ENCODE results near the gene CNN3. TPM values are rescaled to one million over a fixed set of nuclear protein-coding genes. Genes with fewer than 3 reads are reported as not detected.

CNN3 gene
- total RNA-seq, 1 donor from 2014 or later = 238 TPM

GRCh38 chr1:94928293-94928939 lies 1.5 kb upstream of the CNN3 start:
- Mint-ChIP-seq H3K27ac (ENCODE audit: unreplicated experiment) (peak overlapping the region; percentile 99), H3K9me3 (ENCODE audit: unreplicated experiment) (no peaks in the 10 kb centered on the region), H3K4me3 (ENCODE audit: unreplicated experiment) (peak overlapping the region; percentile 92), H3K27me3 (ENCODE audit: unreplicated experiment) (no peaks in the 10 kb centered on the region), H3K4me1 (ENCODE audit: unreplicated experiment) (peaks cover 48% of the 10 kb centered on the region), H3K36me3 (ENCODE audit: unreplicated experiment) (peaks cover 2% of the 10 kb centered on the region)
- DNase-seq (ENCODE audit: extremely low spot score, unreplicated experiment) = no peak
- TF ChIP-seq, protein P1, sequence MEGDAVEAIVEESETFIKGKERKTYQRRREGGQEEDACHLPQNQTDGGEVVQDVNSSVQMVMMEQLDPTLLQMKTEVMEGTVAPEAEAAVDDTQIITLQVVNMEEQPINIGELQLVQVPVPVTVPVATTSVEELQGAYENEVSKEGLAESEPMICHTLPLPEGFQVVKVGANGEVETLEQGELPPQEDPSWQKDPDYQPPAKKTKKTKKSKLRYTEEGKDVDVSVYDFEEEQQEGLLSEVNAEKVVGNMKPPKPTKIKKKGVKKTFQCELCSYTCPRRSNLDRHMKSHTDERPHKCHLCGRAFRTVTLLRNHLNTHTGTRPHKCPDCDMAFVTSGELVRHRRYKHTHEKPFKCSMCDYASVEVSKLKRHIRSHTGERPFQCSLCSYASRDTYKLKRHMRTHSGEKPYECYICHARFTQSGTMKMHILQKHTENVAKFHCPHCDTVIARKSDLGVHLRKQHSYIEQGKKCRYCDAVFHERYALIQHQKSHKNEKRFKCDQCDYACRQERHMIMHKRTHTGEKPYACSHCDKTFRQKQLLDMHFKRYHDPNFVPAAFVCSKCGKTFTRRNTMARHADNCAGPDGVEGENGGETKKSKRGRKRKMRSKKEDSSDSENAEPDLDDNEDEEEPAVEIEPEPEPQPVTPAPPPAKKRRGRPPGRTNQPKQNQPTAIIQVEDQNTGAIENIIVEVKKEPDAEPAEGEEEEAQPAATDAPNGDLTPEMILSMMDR (IDR thresholded peaks at IDR 0.05) = no peak

- H3K9me3 Mint-ChIP-seq (ENCODE audit: unreplicated experiment) = no peaks in the 10 kb centered on the region
- H3K4me1 Mint-ChIP-seq (ENCODE audit: unreplicated experiment) = peaks cover 57% of the 10 kb centered on the region
- no peaks in the 10 kb centered on the region for H3K27me3 Mint-ChIP-seq (ENCODE audit: unreplicated experiment)
- TF ChIP-seq, protein P1 (IDR thresholded peaks at IDR 0.05) = no peak
- peaks cover 2% of the 10 kb centered on the region for H3K36me3 Mint-ChIP-seq (ENCODE audit: unreplicated experiment)
- peak overlapping the region; percentile 92 for H3K4me3 Mint-ChIP-seq (ENCODE audit: unreplicated experiment)
- DNase-seq (ENCODE audit: extremely low spot score, unreplicated experiment) = no peak
- H3K27ac Mint-ChIP-seq (ENCODE audit: unreplicated experiment) = peak overlapping the region; percentile 99
These were observed 680 bp upstream of the CNN3 start for GRCh38 chr1:94927405-94928175.

DNA sequence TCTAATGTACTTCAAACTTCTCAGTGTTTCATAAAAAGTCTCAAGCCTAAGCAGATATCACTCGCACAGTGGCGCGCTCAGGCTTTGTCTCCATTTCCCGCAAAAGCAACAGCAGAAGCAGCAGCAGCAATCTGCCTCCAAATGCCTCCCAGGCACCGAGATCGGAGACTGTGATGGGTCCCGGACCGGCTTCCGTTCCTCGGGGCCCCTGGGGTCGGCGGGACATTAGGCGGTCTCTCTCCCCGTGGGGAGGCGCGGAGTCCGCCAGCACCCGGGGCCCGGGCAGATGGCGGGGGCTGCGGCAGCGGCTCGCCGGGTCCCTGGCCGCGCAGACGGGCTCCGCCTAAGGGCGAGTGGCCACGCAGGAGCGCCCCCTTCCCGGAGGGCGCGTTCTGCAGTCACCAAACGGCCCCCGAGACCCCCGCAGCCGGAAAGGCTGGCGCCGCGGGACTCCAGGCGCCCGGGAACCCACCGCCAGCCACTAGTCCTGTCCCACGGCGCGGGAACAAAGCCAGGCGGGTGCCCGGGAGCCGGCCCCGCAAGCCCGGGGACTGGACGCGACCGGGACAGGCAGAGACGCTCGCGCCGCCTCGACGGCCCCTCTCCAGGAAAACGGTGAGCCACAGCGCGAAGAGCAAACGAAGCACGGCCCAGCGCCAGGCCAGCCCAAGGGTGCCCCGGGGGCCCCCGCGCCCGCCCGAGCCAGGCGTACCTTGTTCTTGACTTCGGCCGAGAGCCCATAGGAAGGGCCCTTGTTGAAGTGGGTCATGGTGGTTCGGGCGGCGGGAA lies 590 bp downstream of the CNN3 start:
- H3K9me3 Mint-ChIP-seq (ENCODE audit: unreplicated experiment) = no peaks in the 10 kb centered on the region
- peak overlapping the region; percentile 98 for H3K27ac Mint-ChIP-seq (ENCODE audit: unreplicated experiment)
- H3K4me3 Mint-ChIP-seq (ENCODE audit: unreplicated experiment) = peak overlapping the region; percentile 94
- H3K4me1 Mint-ChIP-seq (ENCODE audit: unreplicated experiment) = peaks cover 68% of the 10 kb centered on the region
- TF ChIP-seq, protein P1 (IDR thresholded peaks at IDR 0.05) = peak; percentile 65
- DNase-seq (ENCODE audit: extremely low spot score, unreplicated experiment) = peak; percentile 89
- H3K27me3 Mint-ChIP-seq (ENCODE audit: unreplicated experiment) = no peaks in the 10 kb centered on the region
- peaks cover 11% of the 10 kb centered on the region for H3K36me3 Mint-ChIP-seq (ENCODE audit: unreplicated experiment)

GRCh38 chr1:94925561-94926125 lies 1.3 kb downstream of the CNN3 start:
- Mint-ChIP-seq H3K27me3 (ENCODE audit: unreplicated experiment) (no peaks in the 10 kb centered on the region), H3K9me3 (ENCODE audit: unreplicated experiment) (no peaks in the 10 kb centered on the region), H3K4me1 (ENCODE audit: unreplicated experiment) (peaks cover 70% of the 10 kb centered on the region), H3K27ac (ENCODE audit: unreplicated experiment) (peak overlapping the region; percentile 98), H3K36me3 (ENCODE audit: unreplicated experiment) (peaks cover 11% of the 10 kb centered on the region), H3K4me3 (ENCODE audit: unreplicated experiment) (peak overlapping the region; percentile 94)
- peak; percentile 87 for DNase-seq (ENCODE audit: extremely low spot score, unreplicated experiment)
- TF ChIP-seq, protein P1 (IDR thresholded peaks at IDR 0.05) = no peak
